ENCODE data around the gene PXMP4. TPM values are rescaled to one million over a fixed set of nuclear protein-coding genes. Genes with fewer than 3 reads are reported as not detected.

The PXMP4 gene, protein sequence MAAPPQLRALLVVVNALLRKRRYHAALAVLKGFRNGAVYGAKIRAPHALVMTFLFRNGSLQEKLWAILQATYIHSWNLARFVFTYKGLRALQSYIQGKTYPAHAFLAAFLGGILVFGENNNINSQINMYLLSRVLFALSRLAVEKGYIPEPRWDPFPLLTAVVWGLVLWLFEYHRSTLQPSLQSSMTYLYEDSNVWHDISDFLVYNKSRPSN
- 7.5 and 9.7 TPM in 2 replicates for total RNA-seq (2021)
- Bru-seq, nascent RNA = percentile 39 among the genes with signal in this experiment
- BruChase-seq, experiment 1, labeled RNA remaining after a 2-hour chase = percentile 49 among the genes with signal in this experiment
- percentile 57 among the genes with signal in this experiment for BruChase-seq, experiment 2, labeled RNA remaining after a 6-hour chase
- long read RNA-seq, full-length matches to known transcripts = 10 of 12 reads
- long read RNA-seq, partial matches to known transcripts = 0 of 12 reads
- long read RNA-seq, other reads (novel, unspliced or antisense) = 2 of 12 reads

DNA sequence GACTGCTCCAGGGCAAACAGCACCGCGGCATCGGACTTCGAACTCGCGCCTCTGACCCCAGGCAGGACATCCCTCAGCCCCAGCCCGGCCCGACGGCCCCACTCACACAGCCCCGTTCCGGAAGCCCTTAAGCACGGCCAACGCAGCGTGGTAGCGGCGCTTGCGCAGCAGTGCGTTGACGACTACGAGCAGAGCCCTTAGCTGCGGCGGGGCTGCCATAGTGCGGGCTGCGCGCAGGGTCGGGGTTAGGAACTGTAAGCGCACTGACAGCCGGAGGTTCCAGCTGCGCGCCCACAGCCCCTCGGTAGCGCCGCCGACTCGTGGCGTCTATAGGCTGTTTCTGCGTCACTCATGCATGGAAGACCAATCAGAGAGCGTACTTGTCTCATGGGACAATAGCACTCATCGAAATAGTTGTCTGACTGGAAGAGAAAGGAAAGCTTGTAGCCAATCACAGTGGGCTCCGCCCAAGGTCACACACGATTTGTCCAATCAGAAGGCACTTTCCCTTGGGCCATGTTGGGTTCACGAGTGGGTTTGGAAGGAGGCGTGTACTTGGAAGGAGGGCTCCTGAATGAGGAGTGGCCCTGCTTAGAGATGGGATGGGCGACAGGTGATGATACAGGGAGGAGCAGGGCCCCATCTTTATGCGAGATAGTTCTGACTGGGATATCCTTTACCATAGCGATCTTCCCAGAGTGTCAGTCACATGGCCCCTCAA lies at the start of gene PXMP4:
TSS of gene PXMP4 (minus strand) at position 322 of the 721 bp plus-strand sequence. CDS start at position 219, 103 bp downstream.
- H3K4me1 ChIP-seq (ENCODE audit: insufficient read depth, low read length, poor library complexity, severe bottlenecking) = peaks cover 4% of the 10 kb centered on the region
- POLR2A ChIA-PET (ENCODE audit: low non-redundant PET) = interaction anchor here (0.7 kb wide), 1 partner anchor 32 kb away, joined by 3 read pairs; no protein-coding TSS in a partner anchor
- TF ChIP-seq EZH2 (IDR thresholded peaks at IDR 0.05; ENCODE audit: borderline replicate concordance, low read depth, low read length, poor library complexity, severe bottlenecking) = no peak
- TF ChIP-seq, protein P1, sequence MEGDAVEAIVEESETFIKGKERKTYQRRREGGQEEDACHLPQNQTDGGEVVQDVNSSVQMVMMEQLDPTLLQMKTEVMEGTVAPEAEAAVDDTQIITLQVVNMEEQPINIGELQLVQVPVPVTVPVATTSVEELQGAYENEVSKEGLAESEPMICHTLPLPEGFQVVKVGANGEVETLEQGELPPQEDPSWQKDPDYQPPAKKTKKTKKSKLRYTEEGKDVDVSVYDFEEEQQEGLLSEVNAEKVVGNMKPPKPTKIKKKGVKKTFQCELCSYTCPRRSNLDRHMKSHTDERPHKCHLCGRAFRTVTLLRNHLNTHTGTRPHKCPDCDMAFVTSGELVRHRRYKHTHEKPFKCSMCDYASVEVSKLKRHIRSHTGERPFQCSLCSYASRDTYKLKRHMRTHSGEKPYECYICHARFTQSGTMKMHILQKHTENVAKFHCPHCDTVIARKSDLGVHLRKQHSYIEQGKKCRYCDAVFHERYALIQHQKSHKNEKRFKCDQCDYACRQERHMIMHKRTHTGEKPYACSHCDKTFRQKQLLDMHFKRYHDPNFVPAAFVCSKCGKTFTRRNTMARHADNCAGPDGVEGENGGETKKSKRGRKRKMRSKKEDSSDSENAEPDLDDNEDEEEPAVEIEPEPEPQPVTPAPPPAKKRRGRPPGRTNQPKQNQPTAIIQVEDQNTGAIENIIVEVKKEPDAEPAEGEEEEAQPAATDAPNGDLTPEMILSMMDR (conservative IDR thresholded peaks at IDR 0.05; ENCODE audit: low read depth, low read length) = no peak
- H3K27ac ChIP-seq (ENCODE audit: low read depth, low read length, poor library complexity, severe bottlenecking) = peak within 1 kb of the TSS; percentile 32
- H3K36me3 ChIP-seq (ENCODE audit: insufficient read depth, low read length, poor library complexity, severe bottlenecking) = no peaks in the 10 kb centered on the region
- peak within 1 kb of the TSS; percentile 82 for H3K4me3 ChIP-seq (ENCODE audit: low read depth, low read length, poor library complexity, severe bottlenecking)
- intact Hi-C loops (cut with micrococcal nuclease; ENCODE audit: unreplicated experiment) = no loop called here
- CTCF ChIA-PET = interaction anchor here (0.6 to 0.7 kb wide), 2 partner anchors 35 to 280 kb away, joined by 3 to 4 read pairs; no protein-coding TSS in a partner anchor
- no peaks in the 10 kb centered on the region for H3K9me3 ChIP-seq (ENCODE audit: low read depth, low read length, poor library complexity, severe bottlenecking)
- DNase-seq (ENCODE audit: low spot score) = peak; percentile 98
- no TSS peak for BruUV-seq (replicated peaks)
- no peaks in the 10 kb centered on the region for H3K27me3 ChIP-seq (replicated peaks; ENCODE audit: insufficient read depth, low read depth, low read length, poor library complexity)

DNA sequence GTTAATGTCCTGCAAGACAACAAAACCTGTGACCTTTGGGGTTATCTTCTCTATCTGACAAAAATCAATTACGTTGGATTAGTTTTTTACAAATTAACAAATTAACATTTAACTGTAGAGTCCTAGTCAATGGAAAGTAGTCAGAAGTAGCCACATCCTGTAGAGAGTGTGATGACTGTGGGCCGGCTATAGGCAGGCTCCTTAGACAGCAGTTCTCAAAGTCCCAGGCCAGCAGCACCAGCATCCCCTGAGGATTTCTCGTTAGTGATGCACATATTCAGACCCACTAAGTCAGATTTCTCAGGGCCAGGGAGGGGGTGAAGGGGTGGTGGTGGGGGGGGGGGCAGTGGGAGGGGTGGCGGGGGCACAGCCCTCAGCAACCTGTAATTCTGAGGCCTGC lies 48.9 kb upstream of the PXMP4 start:
- no peak for DNase-seq (ENCODE audit: low spot score)
- Histone ChIP-seq H3K9me3 (ENCODE audit: low read depth, low read length, poor library complexity, severe bottlenecking) (no peaks in the 10 kb centered on the region), H3K27ac (ENCODE audit: low read depth, low read length, poor library complexity, severe bottlenecking) (no peak overlapping the region), H3K27me3 (replicated peaks; ENCODE audit: insufficient read depth, low read depth, low read length, poor library complexity) (no peaks in the 10 kb centered on the region), H3K36me3 (ENCODE audit: insufficient read depth, low read length, poor library complexity, severe bottlenecking) (no peaks in the 10 kb centered on the region), H3K4me1 (ENCODE audit: insufficient read depth, low read length, poor library complexity, severe bottlenecking) (no peaks in the 10 kb centered on the region), H3K4me3 (ENCODE audit: low read depth, low read length, poor library complexity, severe bottlenecking) (no peak overlapping the region)
- ChIA-PET POLR2A (ENCODE audit: low non-redundant PET) (no interaction called here), CTCF (no interaction called here)
- no TSS peak for BruUV-seq (replicated peaks)
- no peak for TF ChIP-seq EZH2 (IDR thresholded peaks at IDR 0.05; ENCODE audit: borderline replicate concordance, low read depth, low read length, poor library complexity, severe bottlenecking)
- TF ChIP-seq, protein P1 (conservative IDR thresholded peaks at IDR 0.05; ENCODE audit: low read depth, low read length) = no peak
- intact Hi-C loops (cut with micrococcal nuclease; ENCODE audit: unreplicated experiment) = no loop called here

DNA sequence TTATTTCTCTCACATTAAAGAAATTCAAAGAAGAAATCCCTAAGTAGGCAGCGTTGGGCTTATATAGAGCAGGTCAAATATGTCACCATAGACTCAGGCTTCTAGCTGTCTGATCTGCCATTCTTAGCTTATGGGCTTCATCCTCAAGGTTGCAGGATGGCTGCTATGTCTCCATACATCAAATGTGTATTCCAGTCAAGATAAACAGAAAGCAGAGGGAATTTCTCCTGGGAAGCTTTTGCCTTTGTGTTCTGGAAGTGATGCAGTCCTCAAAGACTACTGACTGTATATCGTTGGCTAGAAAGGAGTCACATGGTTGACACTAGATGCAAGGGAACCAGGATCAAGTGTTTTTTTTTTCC lies 47.6 kb upstream of the PXMP4 start:
- CTCF ChIA-PET = no interaction called here
- intact Hi-C loops (cut with micrococcal nuclease; ENCODE audit: unreplicated experiment) = no loop called here

More for the DNA sequence above, 47.6 kb upstream of the PXMP4 start:
- Histone ChIP-seq H3K9me3 (ENCODE audit: low read depth, low read length, poor library complexity, severe bottlenecking) (no peaks in the 10 kb centered on the region), H3K27ac (ENCODE audit: low read depth, low read length, poor library complexity, severe bottlenecking) (no peak overlapping the region), H3K4me1 (ENCODE audit: insufficient read depth, low read length, poor library complexity, severe bottlenecking) (no peaks in the 10 kb centered on the region), H3K36me3 (ENCODE audit: insufficient read depth, low read length, poor library complexity, severe bottlenecking) (no peaks in the 10 kb centered on the region), H3K27me3 (replicated peaks; ENCODE audit: insufficient read depth, low read depth, low read length, poor library complexity) (no peaks in the 10 kb centered on the region), H3K4me3 (ENCODE audit: low read depth, low read length, poor library complexity, severe bottlenecking) (no peak overlapping the region)
- BruUV-seq (replicated peaks) = no TSS peak
- POLR2A ChIA-PET (ENCODE audit: low non-redundant PET) = no interaction called here
- no peak for DNase-seq (ENCODE audit: low spot score)
- TF ChIP-seq EZH2 (IDR thresholded peaks at IDR 0.05; ENCODE audit: borderline replicate concordance, low read depth, low read length, poor library complexity, severe bottlenecking) = no peak
- TF ChIP-seq, protein P1 (conservative IDR thresholded peaks at IDR 0.05; ENCODE audit: low read depth, low read length) = no peak

Data from A673 (cell line).